SU-DHL-6 (cell line): Measurements from ENCODE around the gene GADD45GIP1.

Experiments
- CTCF ChIP-seq: fragments of 200-600 bp; sonication (generic); IDR thresholded peaks from one replicate; pipeline ENCODE4 v1.5.1; 2017; ENCODE audit warnings: antibody characterized with exemption, mild to moderate bottlenecking, low read length, moderate library complexity; ENCODE audit not compliant: insufficient read depth, poor library complexity, severe bottlenecking
- EZH2phosphoT487 ChIP-seq: fragments of 200-600 bp; sonication (generic), shearing (Covaris generic); conservative IDR thresholded peaks from 2 replicates; pipeline ENCODE4 v1.6.1; 2018; ENCODE audit warnings: mild to moderate bottlenecking, antibody characterized with exemption, low read length, moderate library complexity, mixed read lengths

- TF ChIP-seq CTCF (no peak), EZH2phosphoT487 (no peak)
Observed at GRCh38 chr19:12991296-12991695, 34.3 kb upstream of the GADD45GIP1 start.
